NCI-H1105 (cell line): Measurements from ENCODE around the gene OR2J1.
"Not testable (repeated sequence)": the region's sequence is repeated elsewhere in the genome, so short reads cannot be mapped to it uniquely, and the experiment has no call there.

ENCODE experiments used
- DNase-seq: peaks from one replicate; lab custom pipeline; 2025; lab: John Stamatoyannopoulos, UW

OR2J1 gene

GRCh38 chr6:29099190-29099589 lies at the start of gene OR2J1:
OR2J1 (plus strand) TSS chr6:29099490; CDS start chr6:29100943, 1,453 bp downstream.
- no peak for DNase-seq

- no peak for DNase-seq
Observed at GRCh38 chr6:29051680-29052079, 47.6 kb upstream of the OR2J1 start.

- DNase-seq = no peak
Observed at GRCh38 chr6:29071831-29072723, 27.2 kb upstream of the OR2J1 start.

GRCh38 chr6:29079203-29079602 lies 20.1 kb upstream of the OR2J1 start:
- no peak for DNase-seq

- no peak for DNase-seq
Observed at GRCh38 chr6:29081312-29081711, 18.0 kb upstream of the OR2J1 start.

GRCh38 chr6:29082457-29082856 lies 16.8 kb upstream of the OR2J1 start:
- no peak for DNase-seq

- DNase-seq = no peak
Observed at GRCh38 chr6:29087213-29087612, 12.1 kb upstream of the OR2J1 start, which contains the start of gene OR2B3. OR2B3 (minus strand) TSS chr6:29087313; CDS start chr6:29087248, 65 bp downstream.

GRCh38 chr6:29092957-29093356 lies 6.3 kb upstream of the OR2J1 start:
- DNase-seq = no peak

GRCh38 chr6:29097803-29098202 lies 1.5 kb upstream of the OR2J1 start:
- DNase-seq = no peak

GRCh38 chr6:29107758-29108157 lies 8.5 kb downstream of the OR2J1 start, which contains the start of gene OR2J3:
OR2J3 (plus strand) TSS chr6:29108058; CDS start chr6:29111891, 3,833 bp downstream.
- no peak for DNase-seq

GRCh38 chr6:29112135-29112534 lies 12.8 kb downstream of the OR2J1 start:
- no peak for DNase-seq

- not testable (repeated sequence) for DNase-seq
Observed at GRCh38 chr6:29114964-29115363, 15.7 kb downstream of the OR2J1 start.

- DNase-seq = no peak
Observed at GRCh38 chr6:29129326-29130012, 30.2 kb downstream of the OR2J1 start.

- no peak for DNase-seq
Observed at GRCh38 chr6:29130644-29131043, 31.4 kb downstream of the OR2J1 start.

- no peak for DNase-seq
Observed at GRCh38 chr6:29131691-29132090, 32.4 kb downstream of the OR2J1 start.

GRCh38 chr6:29137724-29138123 lies 38.4 kb downstream of the OR2J1 start:
- DNase-seq = no peak

- no peak for DNase-seq
Observed at GRCh38 chr6:29141606-29142005, 42.3 kb downstream of the OR2J1 start.

GRCh38 chr6:29142309-29142708 lies 43.0 kb downstream of the OR2J1 start:
- no peak for DNase-seq

- DNase-seq = no peak
Observed at GRCh38 chr6:29146179-29146578, 46.9 kb downstream of the OR2J1 start.

GRCh38 chr6:29147074-29147473 lies 47.8 kb downstream of the OR2J1 start:
- DNase-seq = no peak

- not testable (repeated sequence) for DNase-seq
Observed at GRCh38 chr6:29149444-29149843, 50.2 kb downstream of the OR2J1 start.
